Ishikawa (cell line): ENCODE results near the gene CCDC15.

ENCODE experiments used
- CEBPB ChIP-seq: IDR thresholded peaks from 2 replicates; pipeline ENCODE4 v1.6.1; 2012
- CREB1 ChIP-seq: IDR thresholded peaks from 2 replicates; pipeline ENCODE4 v1.6.1; 2012; ENCODE audit warnings: low read depth
- EGR1 ChIP-seq: IDR thresholded peaks from 2 replicates; pipeline ENCODE4 v1.6.1; 2012
- EP300 ChIP-seq: IDR thresholded peaks from 2 replicates; pipeline ENCODE4 v1.6.1; 2012; ENCODE audit warnings: borderline replicate concordance
- FOXM1 ChIP-seq: IDR thresholded peaks from 2 replicates; pipeline ENCODE4 v1.6.1; 2012; ENCODE audit warnings: low read depth, borderline replicate concordance
- MAX ChIP-seq: IDR thresholded peaks from 2 replicates; pipeline ENCODE4 v1.6.1; 2012
- NFIC ChIP-seq: IDR thresholded peaks from 2 replicates; pipeline ENCODE4 v1.6.1; 2012
- RAD21 ChIP-seq: IDR thresholded peaks from 2 replicates; pipeline ENCODE4 v1.6.1; 2012; ENCODE audit warnings: low read depth
- REST ChIP-seq: IDR thresholded peaks from 2 replicates; pipeline ENCODE4 v1.6.1; 2012; ENCODE audit warnings: low read depth, mild to moderate bottlenecking
- TAF1 ChIP-seq: IDR thresholded peaks from 2 replicates; pipeline ENCODE4 v1.6.1; 2012; ENCODE audit warnings: low read depth, mild to moderate bottlenecking
- TCF12 ChIP-seq: IDR thresholded peaks from 2 replicates; pipeline ENCODE4 v1.6.1; 2012; ENCODE audit warnings: low read depth
- TEAD4 ChIP-seq: IDR thresholded peaks from 2 replicates; pipeline ENCODE4 v1.6.1; 2012
- USF1 ChIP-seq: IDR thresholded peaks from 2 replicates; pipeline ENCODE4 v1.6.1; 2012
- YY1 ChIP-seq: IDR thresholded peaks from 2 replicates; pipeline ENCODE4 v1.6.1; 2012; ENCODE audit warnings: low read depth
- ZBTB7A ChIP-seq: IDR thresholded peaks from 2 replicates; pipeline ENCODE4 v1.6.1; 2012; ENCODE audit warnings: low read depth

CCDC15 gene

GRCh38 chr11:125076378-125076945, 122.5 kb downstream of the CCDC15 start:
- no peak for TF ChIP-seq USF1
- no peak for TF ChIP-seq YY1
- no peak for TF ChIP-seq EGR1
- TF ChIP-seq TCF12, result no peak
- TF ChIP-seq ZBTB7A, result no peak
- no peak for TF ChIP-seq MAX
- no peak for TF ChIP-seq RAD21
- no peak for TF ChIP-seq TAF1
- no peak for TF ChIP-seq NFIC
- TF ChIP-seq TEAD4, result no peak
- TF ChIP-seq CEBPB, result no peak
- TF ChIP-seq REST, result no peak
- TF ChIP-seq EP300, result no peak
- TF ChIP-seq FOXM1, result no peak

- TF ChIP-seq EGR1 (no peak), RAD21 (no peak)
These were observed 124.0 kb downstream of the CCDC15 start for GRCh38 chr11:125078016-125078415.

- TF ChIP-seq CREB1, result no peak
- TF ChIP-seq MAX, result no peak
- no peak for TF ChIP-seq CEBPB
- TF ChIP-seq USF1, result no peak
- TF ChIP-seq EGR1, result no peak
- TF ChIP-seq RAD21, result no peak
- TF ChIP-seq TEAD4, result no peak
- TF ChIP-seq YY1, result no peak
- no peak for TF ChIP-seq TAF1
- no peak for TF ChIP-seq REST
- no peak for TF ChIP-seq FOXM1
- TF ChIP-seq NFIC, result no peak
- TF ChIP-seq ZBTB7A, result no peak
- no peak for TF ChIP-seq TCF12
- TF ChIP-seq EP300, result no peak
These were observed 124.6 kb downstream of the CCDC15 start for GRCh38 chr11:125078516-125079140.

GRCh38 chr11:125079151-125079877, 125.3 kb downstream of the CCDC15 start:
- TF ChIP-seq YY1 (no peak), TAF1 (no peak), MAX (no peak), CEBPB (no peak), FOXM1 (no peak), CREB1 (no peak), EGR1 (no peak), ZBTB7A (no peak), NFIC (no peak), TCF12 (no peak), EP300 (no peak)

GRCh38 chr11:125079878-125080530, 126.0 kb downstream of the CCDC15 start:
- TF ChIP-seq CREB1, result no peak
